OCI-LY7 (cell line): ENCODE results near the gene TNFRSF1B.

Experiments
- CTCF ChIP-seq: fragments of 200-600 bp; sonication (generic); conservative IDR thresholded peaks from 2 replicates; pipeline ENCODE4 v1.5.1; 2014; ENCODE audit warnings: mild to moderate bottlenecking, antibody characterized with exemption, low read length, moderate library complexity, mixed read lengths
- EZH2phosphoT487 ChIP-seq: fragments of 200-600 bp; sonication (generic); IDR thresholded peaks from 2 replicates; pipeline ENCODE4 v1.6.1; 2018; ENCODE audit warnings: low read depth, borderline replicate concordance, mild to moderate bottlenecking, mixed run types, antibody characterized with exemption, low read length, moderate library complexity, mixed read lengths

- TF ChIP-seq CTCF: no peak
- TF ChIP-seq EZH2phosphoT487: no peak
Measured at GRCh38 chr1:12144236-12144635, 22.6 kb upstream of the TNFRSF1B start.
